Activated effector memory CD4-positive, alpha-beta T cell treated with anti-CD3 and anti-CD28 coated beads, Interleukin-2, amount 50 U/mL, for 16 hours (primary cell): ENCODE data around the gene TMEM14C.
A peak's percentile ranks its signal among the peaks of the same experiment; 100 is the strongest.
"Not testable (repeated sequence)": the region's sequence is repeated elsewhere in the genome, so short reads cannot be mapped to it uniquely, and the experiment has no call there.

Source experiments
- DNase-seq: peaks from one replicate; pipeline ENCODE4 v3.0.0-alpha.2; 2020

TMEM14C gene

DNA sequence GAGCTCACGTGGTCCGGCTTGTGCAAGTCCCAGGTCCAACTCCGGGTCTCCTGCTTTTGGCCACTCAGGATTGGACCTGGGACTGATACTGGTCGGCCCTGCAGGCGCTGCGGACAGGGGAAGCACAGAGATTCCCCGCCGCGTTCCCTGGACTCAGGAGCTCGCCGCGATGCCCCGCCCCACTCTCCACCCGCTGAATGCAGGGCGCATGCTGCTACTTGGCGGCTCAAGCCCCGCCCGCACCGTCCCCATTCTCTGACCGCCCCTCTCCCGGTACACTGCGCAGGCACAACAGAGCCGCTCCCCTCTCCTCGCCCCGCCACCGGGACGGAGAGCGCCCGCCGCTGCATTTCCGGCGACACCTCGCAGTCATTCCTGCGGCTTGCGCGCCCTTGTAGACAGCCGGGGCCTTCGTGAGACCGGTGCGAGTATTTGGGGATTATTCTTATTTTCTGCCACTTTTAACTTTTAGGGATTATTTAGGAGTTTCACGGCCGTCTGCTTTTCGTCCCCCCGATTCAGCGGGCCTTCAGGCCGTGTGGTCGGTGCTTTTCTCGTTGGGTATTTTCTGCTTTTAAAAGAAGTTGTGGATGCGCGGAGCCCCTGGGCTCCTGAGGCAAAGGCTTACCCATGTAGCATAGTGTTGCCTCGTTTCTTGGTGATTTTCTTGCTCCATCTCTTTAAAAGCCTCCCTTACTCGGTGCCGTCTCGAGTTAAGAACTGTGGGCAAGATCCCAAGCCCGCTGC is at the start of gene TMEM14C:
TSS of gene TMEM14C (plus strand) at position 251 of the 747 bp plus-strand sequence. CDS start 1,544 bp downstream, outside the sequence.
- peak; percentile 94 for DNase-seq

DNA sequence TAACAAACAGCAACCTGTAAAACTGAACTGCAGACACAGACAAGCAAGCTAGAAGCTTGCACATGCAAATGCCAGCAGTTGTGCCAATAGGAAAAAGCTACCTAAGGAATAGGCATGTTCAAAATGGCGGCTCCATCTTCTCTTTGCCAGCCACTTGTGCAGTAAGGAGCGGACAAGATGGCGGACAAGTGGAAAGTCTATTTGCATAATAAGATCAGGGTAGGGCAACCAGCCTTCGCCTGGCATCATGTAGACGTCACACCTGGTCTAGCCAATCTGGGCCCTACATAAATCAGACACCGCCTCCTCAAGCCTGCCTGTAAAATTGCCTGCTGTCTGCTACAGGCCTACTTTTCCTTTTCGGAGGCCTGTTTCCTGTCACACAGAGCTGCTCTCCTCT is 46.5 kb upstream of the TMEM14C start:
- DNase-seq, result no peak

DNA sequence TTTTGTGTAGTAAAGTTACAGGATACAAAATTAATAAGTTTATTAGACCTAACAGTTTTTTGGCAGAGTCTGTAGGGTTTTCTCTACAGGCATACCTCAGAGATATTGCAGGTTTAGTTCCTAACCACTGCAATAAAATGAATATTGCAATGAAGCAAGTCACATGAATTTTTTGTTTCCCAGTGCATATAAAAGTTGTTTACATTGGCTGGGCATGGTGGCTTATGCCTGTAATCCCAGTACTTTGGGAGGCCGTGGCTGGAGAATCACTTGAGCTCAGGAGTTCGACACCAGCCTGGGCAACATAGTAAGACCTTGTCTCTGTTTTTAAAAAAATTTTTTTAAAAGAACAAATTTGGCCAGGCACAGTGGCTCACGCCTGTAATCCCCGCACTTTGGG is 44.4 kb upstream of the TMEM14C start:
- no peak for DNase-seq

DNA sequence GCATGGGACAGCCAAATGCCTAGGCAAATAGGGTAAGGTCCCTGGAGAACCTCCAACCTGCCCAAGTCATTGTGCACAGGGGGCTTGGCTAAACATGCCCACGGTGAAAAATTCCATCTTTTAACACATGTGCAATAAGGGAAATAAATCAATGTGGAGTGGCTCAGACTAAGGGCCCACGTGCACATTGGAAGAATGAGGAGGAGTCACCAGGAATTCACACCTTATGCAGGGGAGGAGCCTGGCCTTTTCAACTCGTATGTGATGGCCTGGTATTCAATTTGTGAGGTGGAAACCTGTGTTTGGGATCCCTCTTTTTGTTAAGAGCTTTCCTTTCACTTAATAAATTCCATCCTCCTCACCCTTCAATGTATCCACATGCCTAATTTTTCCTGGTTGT is 41.1 kb upstream of the TMEM14C start:
- DNase-seq, result no peak

DNA sequence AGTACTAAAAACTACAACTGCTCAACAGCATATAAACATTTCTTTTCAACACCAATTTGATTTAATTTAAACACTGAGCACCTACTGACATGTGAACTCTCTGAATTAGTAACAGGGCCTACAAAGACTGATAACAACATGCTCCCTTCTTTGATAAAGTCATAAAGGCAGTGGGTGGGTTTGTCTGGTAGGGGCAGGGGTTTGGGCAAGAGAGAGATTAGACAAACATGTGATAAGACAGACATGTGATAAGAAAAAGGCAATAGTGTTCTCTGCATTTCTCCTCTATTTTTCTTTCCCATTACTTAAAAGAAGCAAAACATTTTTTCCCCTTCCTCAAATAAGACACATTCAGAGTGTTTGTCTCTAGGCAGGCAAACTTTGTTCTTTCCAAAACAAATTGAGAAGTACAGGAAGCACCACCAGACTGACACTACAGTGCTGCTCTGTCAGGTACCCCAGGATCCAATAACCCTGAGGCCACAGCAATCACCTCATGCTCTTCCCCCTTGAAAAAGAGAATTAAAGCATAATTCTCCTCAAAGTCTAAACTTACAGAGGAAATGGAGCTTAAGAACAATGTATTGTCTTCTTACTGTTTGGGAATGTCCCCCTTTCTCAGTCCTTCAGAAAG is 40.4 kb upstream of the TMEM14C start:
- no peak for DNase-seq

DNA sequence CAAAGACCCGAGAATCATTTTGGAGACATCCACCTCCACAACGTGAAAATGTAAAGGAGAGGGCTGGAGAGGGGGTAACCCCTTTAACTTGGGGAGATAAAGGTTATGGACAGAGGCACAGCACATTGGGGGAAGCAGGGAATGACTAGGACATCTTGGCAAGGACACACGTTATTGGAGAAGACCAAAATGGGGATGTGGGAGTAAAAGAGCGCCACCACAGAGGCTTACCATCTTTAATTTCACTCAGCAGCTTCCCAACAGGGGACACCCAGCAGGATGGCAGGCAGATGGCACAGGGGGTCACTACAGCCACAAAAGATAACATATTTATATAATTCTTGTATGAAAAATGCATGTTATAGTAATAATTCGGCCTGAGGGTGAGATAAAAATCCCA is 38.3 kb upstream of the TMEM14C start:
- DNase-seq, result no peak

DNA sequence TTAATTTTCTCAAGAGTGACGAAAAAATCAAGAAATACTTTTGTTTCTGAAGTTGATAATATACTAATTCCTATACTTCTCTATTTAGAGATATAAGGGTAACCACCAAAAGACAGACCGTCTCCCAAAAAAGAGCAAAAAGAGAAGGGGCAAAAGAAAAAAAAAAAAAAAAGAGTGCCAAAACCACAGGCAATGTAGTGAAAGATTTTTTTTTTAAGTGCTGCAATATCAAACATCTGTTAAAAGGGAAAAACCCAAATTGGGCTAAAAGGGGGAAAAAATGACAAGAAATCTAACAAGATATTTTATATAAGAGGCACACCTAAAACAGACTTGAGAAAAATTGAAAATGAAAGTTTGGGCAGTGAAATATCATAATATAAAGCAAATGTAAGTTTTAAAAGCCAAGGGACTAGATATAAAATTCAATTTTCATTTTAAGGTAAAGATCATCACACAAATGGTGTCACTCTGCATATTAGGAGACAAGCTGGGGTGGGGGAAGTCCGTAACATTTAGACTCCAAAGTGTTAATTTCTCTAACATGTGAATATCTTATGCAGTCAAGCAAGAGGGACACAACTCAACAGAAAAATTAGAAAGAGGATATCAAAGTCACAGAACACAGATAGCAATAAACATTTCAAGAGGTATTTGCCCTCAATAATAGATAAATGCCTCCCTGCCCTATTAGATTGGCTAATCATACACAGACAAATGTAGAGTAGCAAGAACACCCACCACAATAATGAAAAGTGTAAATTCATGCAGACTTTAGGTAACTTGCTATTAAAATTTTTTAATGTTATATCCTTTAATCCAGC is 37.6 kb upstream of the TMEM14C start:
- no peak for DNase-seq

DNA sequence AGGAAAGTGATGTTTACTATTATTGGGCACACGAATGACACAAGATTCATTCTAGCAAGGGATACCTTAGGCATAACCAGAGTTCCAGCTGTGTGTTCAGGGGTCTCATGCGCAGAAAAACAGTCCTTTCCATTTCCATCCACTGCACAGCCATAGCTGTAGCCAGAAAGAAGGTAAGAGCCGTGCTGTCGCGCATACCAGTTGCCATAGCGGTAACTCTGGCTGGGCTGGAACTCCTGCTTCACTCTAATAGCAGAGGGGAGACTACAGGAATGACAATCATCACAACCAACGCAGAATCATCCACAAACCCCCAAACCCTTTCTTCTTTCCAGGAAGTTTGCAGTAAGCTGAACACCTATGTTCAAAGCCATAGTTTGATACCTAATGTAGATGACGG is 36.0 kb upstream of the TMEM14C start:
- no peak for DNase-seq

DNA sequence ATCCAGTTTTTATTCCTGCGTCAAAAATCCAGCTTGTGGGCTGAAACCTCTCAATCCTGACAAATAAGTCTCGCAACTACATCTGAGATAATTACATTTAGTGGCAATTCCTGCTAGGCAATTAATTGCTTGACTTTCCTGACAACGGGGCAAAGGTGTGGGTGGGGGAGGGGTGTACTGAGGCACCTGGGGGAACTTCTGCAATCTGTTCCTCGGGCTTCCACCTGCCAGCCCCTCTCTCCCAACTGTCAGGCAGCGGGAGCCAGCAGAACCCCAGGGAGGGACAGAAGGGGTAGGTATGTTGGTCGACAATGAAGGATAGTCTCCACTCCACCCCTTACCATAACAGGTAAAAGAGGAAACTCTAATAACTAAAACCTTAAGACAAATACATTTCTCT is 35.3 kb upstream of the TMEM14C start:
- no peak for DNase-seq

DNA sequence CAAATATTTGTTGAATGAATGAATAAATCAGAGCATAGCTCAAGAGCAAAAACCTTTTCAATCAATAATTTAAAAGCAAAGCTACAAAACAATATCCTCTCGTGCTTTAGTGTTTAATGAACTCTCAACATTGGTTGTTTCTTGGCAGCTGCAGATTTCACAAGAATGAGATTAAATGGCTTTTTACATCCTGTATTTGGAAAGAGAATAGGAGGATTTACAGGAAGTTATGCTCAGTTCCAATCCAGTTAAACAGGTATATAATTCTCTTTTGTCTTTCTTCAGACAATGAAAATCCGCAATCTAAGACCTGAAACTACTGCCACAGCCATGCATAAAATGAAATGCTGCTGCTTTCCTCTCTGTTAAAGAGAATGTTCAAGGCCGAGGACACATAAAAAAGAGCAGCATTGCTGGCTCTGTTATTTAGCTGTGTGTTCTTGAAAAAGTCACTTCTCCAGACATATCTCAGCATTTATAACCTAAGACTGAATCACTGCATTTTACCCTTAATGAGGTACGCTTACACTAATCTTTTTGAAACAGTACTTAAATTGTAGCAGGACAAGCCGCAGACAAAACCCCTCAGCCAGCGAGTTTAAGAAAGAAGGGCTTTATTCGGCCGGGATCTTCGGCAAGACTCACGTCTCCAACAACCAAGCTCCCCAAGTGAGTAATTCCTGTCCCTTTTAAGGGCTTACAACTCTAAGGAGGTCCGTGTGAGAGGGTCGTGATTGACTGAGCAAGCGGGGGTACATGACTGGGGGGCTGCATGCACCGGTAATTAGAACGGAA is 32.0 kb upstream of the TMEM14C start:
- no peak for DNase-seq

DNA sequence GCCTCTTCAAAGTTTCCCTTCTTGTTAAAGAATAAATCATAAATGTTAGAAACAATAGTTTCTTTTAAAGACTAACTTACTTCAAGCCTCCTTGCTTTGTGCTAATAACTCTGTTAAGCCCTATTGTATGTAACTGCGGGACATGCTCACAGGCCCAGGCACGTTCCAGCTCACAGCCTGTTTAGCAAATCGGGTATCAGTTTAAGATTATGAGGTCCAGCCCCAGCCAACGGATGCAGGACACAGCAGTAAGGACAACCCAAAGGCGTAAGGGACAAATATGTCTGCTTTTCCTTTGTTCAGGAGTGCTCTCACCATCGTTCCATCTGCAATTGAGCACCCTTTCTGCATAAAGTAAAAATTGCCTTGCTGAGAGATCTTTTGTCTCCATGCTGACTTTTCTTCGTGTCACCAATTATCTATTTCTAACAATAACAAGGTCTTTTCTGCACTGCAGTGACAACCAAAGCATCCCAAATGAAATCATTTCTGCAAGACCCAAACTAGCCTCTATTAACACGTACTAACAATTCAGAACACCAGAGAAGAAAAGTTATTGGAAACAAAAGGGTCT is 29.8 kb upstream of the TMEM14C start:
- DNase-seq, result no peak

DNA sequence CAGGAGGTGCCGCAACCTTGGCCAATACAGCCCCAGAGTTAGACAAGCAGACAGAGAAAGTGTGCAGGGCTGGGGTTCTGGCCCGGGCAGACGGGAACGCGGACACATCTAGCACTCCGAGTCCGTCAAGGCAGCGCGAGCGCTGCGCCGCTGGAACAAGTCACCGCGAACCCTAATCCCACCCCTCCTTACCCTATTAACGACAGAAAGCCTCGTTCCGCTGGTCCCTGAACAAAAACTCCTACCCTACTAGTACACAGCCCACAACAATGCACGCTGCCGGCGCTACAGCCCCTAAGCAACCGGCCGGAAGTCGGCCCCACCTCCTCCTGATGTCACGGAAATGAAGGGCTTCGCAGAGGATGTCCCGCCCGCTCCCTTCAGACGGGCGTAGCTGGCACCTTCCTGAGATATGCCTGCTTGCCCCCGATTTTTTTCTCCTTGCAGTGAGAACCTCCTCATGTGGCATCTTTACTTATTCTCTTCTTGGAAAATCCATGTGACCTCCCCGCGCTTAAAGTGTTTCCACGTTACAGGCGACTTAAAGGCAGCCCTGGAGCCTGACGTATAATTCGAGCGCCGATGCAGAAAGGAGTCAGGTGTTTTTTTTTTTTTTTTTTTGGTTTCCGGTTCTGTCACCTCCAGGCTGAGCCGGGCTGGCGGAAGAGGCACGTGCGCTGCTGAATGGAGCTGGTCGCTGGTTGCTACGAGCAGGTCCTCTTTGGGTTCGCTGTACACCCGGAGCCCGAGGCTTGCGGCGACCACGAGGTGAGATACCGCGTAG is 28.4 kb upstream of the TMEM14C start, which contains the start of the genes C6orf52 and PAK1IP1:
TSS of gene C6orf52 (minus strand) at position 315 of the 784 bp plus-strand sequence. CDS start 7,066 bp downstream, outside the sequence.
TSS of gene PAK1IP1 (plus strand) at position 671 of the 784 bp plus-strand sequence. CDS start at position 685, 14 bp downstream.
- peak; percentile 98 for DNase-seq

DNA sequence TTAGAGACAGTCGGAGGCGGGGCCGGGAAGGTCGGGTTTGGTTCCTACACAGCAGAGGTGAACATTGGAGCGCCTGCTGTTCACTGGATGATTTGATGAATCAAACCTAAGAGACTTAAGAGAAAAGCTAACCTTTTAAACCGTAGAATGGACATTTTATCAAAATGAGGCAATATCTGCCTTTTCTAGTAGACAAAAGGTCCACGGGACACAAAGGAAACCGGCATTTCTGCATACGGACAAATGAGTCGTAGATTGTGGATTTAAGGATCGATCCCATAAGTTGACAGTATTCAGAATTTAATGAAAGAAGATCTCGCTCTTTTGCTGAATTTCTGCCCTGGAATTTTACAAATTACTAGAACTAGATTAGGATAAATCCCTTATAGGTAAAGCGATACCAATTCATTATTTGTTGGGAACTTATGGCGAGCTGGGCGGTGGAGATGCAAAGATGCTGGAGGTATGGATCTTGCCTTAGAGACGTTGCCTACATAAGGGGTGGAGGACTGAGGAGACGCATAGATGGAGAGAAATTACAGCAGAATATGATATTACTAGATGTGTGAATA is 27.7 kb upstream of the TMEM14C start:
- no peak for DNase-seq

DNA sequence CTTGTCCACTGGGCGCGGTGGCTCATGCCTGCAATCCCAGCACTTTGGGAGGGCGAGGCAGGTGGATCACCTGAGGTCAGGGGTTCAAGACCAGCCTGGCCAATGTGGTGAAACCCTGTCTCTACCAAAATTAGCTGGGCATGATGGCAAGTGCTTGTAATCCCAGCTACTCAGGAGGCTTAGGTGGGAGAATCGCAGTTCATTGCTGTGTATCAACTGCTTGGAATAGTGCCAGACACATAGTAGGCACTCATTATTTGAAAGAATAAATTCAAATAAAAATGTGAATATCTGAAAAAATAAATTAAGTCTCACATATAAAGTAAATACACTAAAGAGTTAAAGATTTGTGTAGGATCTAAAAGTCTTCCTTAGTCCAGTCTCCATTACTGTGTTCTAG is 26.2 kb upstream of the TMEM14C start:
- DNase-seq, result no peak

DNA sequence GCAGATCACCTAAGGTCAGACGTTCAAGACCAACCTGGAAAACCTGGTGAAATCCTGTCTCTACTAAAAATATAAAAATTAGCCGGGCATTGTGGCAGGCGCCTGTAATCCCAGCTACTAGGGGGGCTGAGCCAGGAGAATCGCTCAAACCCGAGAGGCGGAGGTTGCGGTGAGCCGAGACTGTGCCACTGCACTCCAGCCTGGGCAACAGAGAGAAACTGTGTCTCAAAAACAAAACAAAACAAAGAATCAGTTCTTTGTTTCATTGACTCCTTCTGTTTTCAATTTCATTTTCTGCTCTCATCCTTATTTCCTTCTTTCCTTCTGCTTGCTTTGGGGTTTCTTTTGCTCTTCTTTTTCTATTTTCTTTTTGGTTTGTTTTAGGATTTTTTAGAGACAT is 8.9 kb upstream of the TMEM14C start:
- DNase-seq, result no peak

DNA sequence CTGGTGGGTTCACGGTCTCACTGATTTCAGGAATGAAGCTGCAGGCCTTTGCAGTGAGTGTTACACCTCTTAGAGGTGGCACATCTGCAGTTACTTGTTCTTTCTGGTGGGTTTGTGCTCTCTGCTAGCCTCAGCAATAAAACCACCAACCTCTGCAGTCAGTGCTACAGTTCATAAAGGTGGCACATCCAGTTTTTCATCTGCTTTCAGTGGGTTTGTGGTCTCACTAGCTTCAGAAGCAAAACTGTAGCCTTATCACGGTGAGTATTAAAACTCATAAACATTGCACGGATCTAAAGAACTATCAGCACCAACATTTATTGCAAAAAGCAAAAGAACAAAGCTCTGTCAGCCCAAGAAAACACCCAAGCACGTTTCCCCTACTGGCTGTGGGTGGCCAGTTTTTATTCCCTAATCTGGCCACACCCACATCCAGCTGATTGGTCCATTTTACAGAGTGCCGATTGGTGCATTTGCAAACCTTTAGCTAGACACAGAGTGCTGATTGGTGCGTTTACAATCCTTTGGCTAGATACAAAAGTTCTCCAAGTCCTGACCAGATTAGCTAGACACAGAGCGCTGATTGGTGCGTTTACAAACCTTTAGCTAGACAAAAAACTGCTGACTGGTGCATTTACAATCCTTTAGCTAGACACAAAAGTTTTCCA is 3.4 kb upstream of the TMEM14C start:
- DNase-seq, result peak; percentile 68

DNA sequence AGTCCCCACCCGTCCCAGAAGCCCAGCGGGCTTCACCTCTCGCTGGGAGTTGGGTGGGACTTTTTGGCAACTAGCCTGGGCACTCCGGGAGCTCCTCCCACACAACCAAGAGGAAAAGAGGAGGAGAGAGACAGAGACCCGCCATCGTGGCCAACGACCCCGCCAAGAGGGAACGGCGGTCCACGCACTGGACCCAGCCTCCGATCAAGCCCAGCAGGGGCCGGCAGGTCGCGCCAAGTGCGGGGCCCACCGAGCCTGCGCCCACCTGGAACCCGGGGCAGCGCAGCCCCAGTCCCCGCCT is 3.0 kb upstream of the TMEM14C start:
- no peak for DNase-seq

DNA sequence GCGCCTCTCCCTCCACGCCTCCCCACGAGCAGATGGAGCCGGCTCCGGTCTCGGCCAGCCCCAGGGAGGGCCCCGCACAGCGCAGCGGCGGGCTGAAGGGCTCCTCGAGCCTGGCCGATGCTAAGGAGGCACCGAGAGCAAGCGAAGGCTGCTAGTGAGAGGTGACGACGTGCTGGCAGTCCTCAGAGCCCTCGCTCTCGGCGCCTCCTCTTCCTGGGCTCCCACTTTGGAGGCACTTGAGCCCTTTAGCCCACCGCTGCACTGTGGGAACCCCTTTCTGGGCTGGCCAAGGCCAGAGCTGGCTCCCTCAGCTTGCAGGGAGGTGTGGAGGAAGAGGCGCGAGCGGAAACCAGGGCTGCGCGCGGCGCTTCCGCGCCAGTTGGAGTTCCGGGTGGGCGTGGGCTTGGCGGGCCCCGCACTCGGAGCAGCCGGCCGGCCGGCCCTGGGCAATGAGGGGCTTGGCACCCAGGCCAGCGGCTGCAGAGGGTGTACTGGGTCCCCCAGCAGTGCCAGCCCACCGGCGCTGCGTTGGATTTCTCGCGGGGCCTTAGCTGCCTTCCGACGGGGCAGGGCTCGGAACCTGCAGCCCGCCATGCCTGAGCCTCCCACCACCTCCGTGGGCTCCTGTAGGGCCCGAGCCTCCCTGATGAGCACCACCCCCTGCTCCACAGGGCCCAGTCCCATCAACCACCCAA is 2.5 kb upstream of the TMEM14C start:
- peak; percentile 87 for DNase-seq

DNA sequence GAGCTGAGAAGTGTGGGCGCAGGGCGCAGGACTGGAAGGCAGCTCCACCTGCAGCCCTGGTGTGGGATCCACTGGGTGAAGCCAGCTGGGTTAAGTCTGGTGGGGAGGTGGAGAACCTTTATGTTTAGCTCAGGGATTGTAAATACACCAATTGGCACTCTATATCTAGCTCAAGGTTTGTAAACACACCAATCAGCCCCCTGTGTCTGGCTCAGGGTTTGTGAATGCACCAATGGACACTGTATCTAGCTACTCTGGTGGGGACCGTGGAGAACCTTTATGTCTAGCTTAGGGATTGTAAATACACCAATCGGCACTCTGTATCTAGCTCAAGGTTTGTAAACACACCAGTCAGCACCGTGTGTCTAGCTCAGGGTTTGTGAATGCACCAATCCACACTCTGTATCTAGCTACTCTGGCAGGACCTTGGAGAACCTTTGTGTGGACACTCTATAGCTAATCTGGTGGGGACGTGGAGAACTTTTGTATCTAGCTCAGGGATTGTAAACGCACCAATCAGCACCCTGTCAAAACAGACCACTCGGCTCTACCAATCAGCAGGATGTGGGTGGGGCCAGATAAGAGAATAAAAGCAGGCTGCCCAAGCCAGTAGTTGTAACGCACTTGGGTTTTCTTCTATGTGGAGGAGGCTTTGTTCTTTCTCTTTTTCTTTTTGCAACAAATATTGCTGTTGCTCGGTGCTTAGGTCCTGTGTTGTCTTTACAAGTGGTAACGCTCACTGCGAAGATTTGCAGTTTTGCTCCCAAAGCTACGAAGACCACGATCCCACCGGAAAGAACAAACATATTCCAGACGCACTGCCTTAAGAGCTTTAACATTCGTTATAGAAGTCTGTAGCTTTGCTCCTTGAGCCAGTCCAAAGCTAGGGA is 1.7 kb upstream of the TMEM14C start:
- DNase-seq, result not testable (repeated sequence)
